Activated CD4-positive, alpha-beta T cell treated with anti-CD3 and anti-CD28 coated beads, Interleukin-2, amount 50 U/mL, for 48 hours (primary cell): ENCODE measurements around the gene ZAR1.

Source experiments
- DNase-seq, 2 experiments: peaks; one replicate each; pipeline ENCODE4 v3.0.0-alpha.2; 2020

The ZAR1 gene

DNA sequence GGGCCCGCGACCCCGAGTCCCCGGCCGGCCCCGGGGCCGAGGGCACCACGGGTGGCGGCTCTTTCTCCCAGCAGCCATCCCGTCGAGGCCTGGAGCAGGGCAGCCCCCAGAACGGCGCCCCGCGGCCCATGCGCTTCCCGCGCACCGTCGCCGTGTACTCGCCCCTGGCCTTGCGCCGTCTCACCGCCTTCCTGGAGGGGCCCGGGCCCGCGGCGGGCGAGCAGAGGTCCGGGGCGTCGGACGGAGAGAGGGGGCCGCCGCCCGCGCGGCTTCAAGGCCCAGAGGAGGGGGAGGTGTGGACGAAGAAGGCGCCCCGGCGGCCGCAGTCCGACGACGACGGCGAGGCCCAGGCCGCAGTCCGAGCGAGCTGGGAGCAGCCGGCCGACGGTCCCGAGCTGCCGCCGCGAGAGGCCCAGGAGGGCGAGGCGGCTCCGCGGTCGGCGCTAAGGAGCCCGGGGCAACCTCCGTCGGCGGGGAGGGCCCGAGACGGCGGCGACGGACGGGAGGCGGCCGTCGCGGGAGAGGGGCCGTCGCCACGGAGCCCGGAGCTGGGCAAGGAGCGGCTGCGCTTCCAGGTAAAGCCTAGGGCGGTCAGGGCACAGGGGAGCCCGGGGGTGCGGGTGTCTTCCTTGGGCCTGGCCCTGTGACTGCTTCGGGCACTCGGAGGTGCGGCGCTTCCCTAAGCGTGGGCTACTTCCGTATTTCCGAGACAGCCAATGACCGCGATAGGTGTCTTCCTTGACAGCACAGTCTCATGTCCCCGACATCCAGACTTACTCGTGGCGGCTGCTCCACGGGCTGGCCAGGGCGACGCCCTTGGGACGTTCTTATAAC is 845 bp downstream of the ZAR1 start:
- DNase-seq = no peak

DNA sequence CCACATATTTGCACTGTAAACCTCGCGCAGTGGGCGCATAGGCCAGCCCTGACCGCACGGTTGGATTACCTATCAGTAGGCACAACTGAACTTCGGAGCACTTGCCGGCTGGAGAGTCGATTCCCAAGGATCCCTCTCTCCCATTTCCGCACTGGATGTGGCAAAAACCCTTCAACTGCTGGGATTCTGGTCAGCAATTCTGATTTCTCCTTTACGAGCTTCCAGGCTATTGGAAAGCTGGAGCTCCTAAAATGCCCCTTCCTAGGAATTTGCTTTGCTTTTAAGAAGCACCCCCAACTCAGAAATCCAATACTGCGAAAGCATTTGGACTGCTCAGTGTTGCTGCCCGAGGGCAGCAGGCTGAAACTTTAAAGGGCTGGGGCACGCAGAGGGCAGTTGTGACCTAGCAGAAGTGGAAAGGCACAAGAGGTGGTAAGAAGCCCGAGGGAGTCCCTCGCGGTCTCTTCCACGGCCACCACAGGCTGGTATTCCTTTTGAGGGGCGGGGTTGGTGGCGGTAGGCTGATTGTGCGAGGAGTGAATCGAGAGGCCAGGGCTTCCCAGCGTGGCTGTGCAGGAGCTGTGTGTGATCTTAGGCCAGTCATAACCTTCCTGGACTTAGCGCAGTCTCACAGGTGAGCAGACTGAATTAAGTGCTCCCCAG is 1.6 kb downstream of the ZAR1 start:
- DNase-seq = no peak

DNA sequence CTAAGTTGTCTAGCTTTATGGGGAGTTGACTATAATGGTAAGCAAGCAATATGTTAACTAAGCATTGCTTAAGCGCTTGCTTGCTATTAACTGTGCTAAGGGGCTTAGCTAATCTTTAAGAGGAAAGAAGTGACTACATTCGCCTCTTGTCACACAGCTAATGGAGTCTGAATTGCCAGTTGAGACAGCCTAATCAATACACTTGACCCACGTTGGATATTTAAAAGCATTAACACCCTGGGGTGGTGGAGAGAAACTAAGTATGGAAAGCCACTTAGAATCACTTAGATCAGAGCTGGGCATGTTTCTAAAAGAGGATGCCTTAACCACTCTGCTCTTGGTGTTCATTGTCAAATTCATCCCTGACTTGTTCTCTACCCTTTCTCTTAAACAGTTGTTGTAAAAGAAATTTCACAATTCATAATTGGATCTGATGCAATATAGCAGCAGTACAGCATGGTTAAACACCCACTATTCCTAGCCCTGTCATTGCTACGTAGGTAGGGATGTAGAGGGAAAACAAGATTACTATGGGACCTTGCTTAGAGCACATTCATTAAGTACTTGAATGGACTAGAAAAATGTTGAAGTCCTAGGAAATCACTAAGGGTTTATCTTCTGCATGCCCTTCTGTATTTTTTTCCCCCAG is 3.5 kb downstream of the ZAR1 start:
- no peak for DNase-seq

DNA sequence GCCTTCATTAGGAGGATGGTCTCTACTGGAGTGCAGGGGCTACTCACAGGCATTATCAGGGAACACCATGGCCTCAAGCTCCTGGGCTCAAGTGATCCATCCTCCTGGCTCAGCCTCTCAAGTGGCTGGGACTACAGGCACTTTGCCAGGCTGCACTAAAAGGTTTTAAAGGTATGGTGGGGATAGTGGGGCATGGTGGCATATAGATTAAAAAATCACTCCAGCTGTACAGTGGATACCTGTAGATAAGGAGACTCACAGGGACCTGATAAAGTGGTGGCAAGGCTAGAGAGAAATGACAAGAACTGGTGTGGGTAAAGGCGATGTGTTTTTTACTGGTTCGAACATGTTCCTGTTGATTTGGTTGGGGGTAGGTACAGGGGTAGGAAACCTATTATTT is 5.9 kb downstream of the ZAR1 start:
- no peak for DNase-seq

DNA sequence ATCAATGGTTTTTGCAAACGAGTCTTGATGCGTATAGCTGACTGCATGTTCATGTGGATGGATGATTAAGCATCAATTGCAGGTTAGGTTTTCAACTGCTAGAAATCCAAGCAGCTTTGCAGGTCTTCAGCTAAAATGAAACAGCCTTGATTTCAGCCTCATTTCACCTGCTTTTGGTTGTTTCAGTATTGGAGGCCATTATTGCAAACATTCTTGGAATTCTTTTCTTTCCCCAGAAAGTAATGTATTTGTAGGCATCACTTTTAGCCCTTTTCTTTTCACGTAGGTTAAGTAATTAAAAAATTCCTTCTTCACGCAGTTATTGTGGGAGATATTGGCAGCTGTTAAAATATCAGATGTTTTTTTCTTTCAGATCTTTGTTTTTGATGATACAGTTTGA is 8.8 kb downstream of the ZAR1 start:
- no peak for DNase-seq

DNA sequence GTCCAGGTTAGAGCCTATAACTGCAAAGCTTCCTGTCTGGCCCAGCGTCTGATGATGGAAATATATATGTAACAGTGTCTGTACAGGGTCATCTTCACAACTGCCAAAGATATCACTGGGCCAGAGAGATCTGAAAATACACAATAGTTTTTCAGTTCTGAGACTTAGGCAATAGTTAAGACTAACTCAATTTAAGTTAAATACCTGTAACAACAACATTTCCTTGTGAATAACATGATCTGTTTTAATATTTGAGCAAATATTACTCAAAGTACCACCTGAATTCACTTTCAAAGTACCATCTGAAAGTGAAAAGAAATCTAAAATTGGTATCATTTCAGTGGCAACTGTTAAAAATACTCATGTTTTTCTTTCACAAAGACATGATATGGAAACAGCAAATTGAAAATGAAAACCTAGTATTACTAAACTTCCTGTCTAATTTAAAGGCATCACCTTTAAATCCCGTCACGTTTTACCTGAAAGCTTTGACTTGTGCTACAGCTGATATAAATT is 9.6 kb downstream of the ZAR1 start:
- no peak for DNase-seq

DNA sequence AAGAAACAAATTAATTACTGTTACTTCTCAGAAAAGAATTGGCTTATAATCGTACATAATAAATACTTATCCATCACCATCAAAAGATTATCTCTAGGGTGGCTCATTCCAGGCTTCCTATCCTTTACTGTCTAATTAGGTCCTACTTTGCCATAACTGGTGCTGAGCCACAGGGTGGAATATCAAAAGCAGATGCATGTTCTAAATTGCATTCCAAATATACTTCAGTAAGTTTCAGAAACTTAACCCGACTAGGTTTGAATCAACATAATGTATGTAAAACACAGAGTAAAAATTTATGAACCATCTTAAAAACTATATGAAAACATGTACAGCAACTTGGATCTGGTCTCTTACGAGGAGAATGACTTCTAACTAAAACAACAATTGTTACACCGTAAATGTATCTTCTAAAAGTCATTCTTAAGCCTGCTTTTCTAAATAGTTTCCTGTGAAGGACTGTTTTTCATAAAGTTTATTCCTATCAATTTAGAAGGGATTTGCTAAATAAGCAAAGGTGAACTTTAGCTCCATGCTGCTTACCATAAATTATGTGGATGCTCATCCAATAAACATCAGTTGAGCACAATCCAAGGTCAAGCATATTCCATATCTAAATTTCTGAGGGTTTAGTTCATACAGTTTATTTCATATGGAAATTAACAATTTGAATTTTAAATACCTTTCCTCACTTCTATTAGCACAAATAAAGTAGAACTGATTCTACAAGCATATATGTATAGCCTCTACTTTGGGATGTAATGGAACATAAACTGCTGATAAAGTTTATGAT is 13.4 kb downstream of the ZAR1 start:
- DNase-seq = no peak

DNA sequence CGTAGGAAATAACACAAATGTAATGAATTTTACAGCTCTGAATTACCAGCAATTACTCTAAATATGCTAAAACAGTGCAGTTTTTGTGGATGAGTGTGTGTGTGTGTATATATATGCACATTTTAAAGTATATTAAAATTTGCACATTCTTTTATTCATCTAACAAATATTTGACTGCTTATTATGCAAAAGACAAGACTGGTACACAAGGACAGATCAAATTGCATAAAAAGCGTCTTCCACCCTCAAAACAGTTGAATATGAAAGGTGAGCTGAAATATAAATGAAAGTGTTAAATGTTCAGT is 13.9 kb downstream of the ZAR1 start:
- DNase-seq = no peak

DNA sequence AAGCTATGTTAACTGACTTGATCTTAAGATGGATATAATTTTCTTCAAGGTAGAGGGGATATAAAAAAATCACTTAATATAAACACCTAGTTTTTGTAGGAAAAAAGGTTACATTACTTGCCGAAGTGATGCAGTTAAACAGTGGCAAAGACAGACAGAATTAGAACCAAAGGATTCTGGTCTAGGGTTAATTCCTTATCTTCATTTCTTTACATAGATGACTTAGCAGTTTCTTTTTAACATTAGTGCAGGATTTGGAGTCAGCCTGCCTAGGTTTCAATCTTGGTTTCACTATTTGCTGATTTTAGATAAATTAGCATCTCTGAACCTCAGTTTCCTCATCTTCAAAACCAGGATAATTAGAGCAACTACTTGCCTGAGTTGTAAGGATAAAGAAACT is 14.3 kb downstream of the ZAR1 start:
- no peak for DNase-seq

DNA sequence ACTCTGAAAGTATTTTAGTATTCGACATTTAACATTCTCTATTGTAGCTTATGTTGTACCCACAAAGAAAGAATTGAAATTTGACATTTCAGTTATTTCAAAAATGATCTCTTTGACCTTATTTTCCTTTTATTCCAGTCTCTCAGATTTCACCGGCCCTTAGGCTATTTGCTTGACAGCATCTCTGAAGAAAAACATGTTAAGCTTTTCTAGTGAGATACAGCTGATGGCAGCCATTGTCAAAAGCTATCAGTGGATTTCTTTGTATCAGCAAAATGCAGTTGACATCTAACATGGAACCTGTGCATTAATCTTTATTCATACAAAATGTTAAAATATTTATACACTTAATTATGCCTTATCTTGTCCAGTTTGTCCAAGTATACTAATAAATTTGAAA is 16.7 kb downstream of the ZAR1 start:
- DNase-seq = no peak

DNA sequence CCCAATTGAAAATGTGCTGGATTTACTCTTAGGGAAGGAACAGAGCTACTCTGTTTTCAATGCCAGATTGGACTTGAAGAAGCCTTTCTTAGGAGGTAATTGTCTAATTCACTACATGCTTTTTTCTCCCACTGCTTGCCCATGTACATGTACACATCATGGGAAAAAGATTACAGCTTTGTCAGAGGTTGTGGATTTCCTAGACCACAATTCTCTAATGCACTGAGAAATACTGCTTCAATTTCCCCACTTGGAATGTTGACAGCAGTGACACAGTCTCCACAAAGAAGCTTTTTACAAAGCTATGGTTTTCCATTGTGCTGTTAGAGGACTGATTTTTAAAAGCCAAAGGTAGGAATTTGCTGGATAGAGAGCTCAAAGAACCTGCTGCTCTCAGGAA is 19.5 kb downstream of the ZAR1 start:
- no peak for DNase-seq

DNA sequence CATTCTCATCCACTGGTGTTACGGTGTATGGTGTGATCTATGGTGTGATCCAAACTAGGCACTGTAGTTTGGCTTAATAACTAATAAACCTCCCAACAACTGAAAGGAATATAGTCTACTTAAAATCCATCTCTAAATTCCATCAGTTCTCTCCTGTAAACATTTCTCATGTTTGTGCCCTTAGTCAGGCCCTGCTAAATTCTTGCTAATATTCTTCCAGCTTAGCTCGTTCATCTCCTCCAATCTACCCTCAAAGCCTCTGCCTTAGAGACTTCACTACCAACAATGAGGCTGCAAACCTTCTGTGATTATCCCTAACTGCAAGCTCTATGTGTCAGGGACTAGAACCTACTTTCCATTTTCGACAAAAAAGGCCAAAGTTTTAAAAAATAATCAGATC is 28.1 kb downstream of the ZAR1 start:
- DNase-seq = no peak

DNA sequence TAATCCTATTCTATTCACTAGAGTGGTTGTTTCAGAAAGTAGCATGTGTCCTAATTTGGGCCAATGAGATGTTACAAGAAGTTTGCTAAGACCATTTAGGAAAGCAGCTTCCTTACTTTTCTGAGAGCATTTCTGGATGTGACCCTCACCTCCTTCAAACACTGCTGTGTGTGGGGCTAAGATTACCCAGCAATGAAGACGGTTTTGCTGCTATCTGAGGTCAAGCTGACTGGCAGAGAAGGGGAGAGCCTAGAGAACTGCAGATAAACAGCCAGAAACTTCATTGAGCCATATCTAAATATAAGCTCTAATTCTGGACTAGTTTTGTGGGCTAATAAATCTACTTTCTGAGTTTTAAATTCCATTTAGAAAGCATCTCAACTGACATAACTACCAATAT is 36.4 kb downstream of the ZAR1 start:
- DNase-seq = no peak

DNA sequence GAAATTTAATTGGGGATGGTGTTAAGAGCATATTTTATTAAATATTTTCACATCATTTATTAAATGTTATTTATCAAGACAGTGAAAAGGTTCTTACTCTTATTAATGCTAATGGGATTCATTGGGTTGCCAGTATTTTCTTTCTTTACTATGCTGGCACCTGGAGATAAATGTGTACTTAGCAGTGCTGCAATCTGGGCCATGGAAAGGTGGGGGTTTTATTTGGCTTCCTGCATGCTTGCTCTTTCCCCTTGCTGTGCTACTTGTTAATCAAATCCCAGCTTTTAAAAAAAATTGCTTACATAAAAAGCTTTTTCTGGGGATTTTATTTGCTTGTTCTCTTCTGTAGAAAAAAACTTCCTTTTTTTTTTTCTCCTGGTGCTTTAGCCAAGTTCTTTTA is 48.3 kb downstream of the ZAR1 start:
- DNase-seq = no peak

DNA sequence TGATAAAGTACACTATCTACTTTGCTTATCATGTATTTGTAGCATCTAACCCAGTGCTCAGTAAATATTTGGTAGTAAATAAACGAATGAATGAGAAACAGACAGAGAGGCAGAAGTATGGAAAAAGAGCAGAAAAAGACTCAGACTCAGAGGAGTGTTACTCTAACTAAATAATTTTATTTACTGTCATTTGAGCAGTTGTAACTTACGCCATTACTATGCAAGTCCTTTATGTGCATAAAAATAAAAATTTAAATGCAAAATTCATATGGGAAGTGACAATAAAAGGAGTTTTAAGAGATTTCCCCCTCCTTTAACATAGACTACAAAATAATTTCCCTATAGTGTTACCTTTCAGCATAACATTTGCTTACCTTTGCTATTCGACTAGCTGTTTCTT is 49.5 kb downstream of the ZAR1 start:
- DNase-seq = no peak

DNA sequence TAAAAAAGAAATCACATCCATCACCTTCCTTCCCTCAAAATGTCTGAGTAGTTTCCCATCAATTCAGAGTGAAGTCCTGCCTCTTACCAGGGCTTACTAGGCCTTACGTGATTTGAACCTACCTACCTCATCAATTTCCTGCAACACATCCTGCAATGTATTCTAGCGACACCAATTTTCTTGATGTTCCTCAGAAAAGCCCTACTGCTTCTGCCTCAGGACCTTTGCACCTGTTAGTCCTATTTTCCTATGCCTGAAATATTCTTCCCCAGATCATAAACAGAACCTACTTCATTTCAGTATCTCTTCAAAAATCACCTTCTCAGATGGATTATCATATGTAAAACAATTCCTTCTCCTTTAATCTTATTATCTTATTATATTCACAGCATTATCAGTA is 52.8 kb downstream of the ZAR1 start:
- DNase-seq = no peak

DNA sequence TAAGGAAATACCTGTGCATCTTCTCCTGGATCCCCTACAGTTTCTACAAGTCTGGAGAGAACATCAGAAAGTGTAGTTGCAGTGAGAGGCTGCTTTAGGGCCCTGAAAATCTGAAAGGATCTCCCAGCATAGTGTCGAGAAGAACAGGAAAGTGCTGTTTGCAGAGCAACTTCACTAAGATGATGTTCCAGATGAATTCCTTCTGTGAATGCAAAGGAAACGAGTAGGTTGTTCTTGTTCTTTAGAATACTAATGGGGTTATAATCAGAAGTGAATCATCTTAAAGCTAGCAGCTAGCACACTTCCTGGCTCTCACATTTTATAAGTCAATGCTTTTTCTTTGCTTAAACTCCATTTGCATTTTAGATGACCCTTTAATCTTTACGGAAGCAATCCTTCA is 53.7 kb downstream of the ZAR1 start:
- no peak for DNase-seq
